Activated T-cell treated with anti-CD3 and anti-CD28 coated beads, Interleukin-2, amount 50 U/mL, for 72 hours (primary cell): ENCODE results near the gene PEAK1. TPM values are rescaled to one million over a fixed set of nuclear protein-coding genes. Genes with fewer than 3 reads are reported as not detected.

Experiments used
- ATAC-seq, 2 donors: fragments of 150-1000 bp; cut with Tn5 transposase; replicated peaks in 1 of 2; 2 replicates each; pipeline ENCODE4 v1.10.0; 2021; ENCODE audit warnings: moderate library complexity in 2 of 2, mild to moderate bottlenecking in 1 of 2
- DNase-seq, 2 donors: peaks; one replicate each; pipeline ENCODE4 v3.0.0; 2021 to 2022; ENCODE audit warnings: mixed read lengths in 1 of 2
- H3K27ac Mint-ChIP-seq: one replicate; pipeline ENCODE4 v1.8.0; 2022; ENCODE audit warnings: mild to moderate bottlenecking, moderate library complexity, mixed read lengths
- H3K27me3 Mint-ChIP-seq: one replicate; pipeline ENCODE4 v1.8.0; 2022; ENCODE audit warnings: low read depth, mixed read lengths
- H3K36me3 Mint-ChIP-seq, 2 donors: one replicate each; pipeline ENCODE4 v1.8.0; 2022; ENCODE audit warnings: mixed read lengths in 2 of 2, mild to moderate bottlenecking in 1 of 2; ENCODE audit not compliant: insufficient read depth in 2 of 2
- H3K4me1 Mint-ChIP-seq: one replicate; pipeline ENCODE4 v1.8.0; 2022; ENCODE audit warnings: low read depth, mixed read lengths
- H3K4me3 Mint-ChIP-seq, 2 donors: one replicate each; pipeline ENCODE4 v1.8.0; 2022; ENCODE audit warnings: mild to moderate bottlenecking in 2 of 2, mixed read lengths in 2 of 2, moderate library complexity in 2 of 2
- H3K9me3 Mint-ChIP-seq, 2 donors: one replicate each; pipeline ENCODE4 v1.8.0; 2022; ENCODE audit warnings: mixed read lengths in 2 of 2
- total RNA-seq, 2 donors: library from RNA; stranded (reverse); gene quantifications; one replicate each; pipeline ENCODE4 v1.2.3, GENCODE V29; 2022

Gene PEAK1
- total RNA-seq, 2 donors from 2014 or later = 33.6 to 45.7 TPM

- ATAC-seq = no peak
- H3K4me3 Mint-ChIP-seq = no peak overlapping the region
- H3K27me3 Mint-ChIP-seq = no peaks in the 10 kb centered on the region
- H3K27ac Mint-ChIP-seq = no peak overlapping the region
- no peaks in the 10 kb centered on the region for H3K9me3 Mint-ChIP-seq
- peaks cover 12% of the 10 kb centered on the region for H3K4me1 Mint-ChIP-seq
- no peaks in the 10 kb centered on the region for H3K36me3 Mint-ChIP-seq
- no peak for DNase-seq
Measured at GRCh38 chr15:77075528-77075927, 344.4 kb downstream of the PEAK1 start.

GRCh38 chr15:77074350-77074749 lies 345.6 kb downstream of the PEAK1 start:
- DNase-seq (no peak), ATAC-seq (no peak)
- H3K4me1 Mint-ChIP-seq = peaks cover 19% of the 10 kb centered on the region
- H3K36me3 Mint-ChIP-seq = no peaks in the 10 kb centered on the region
- H3K9me3 Mint-ChIP-seq = no peaks in the 10 kb centered on the region
- no peaks in the 10 kb centered on the region for H3K27me3 Mint-ChIP-seq
- H3K27ac Mint-ChIP-seq = no peak overlapping the region
- no peak overlapping the region for H3K4me3 Mint-ChIP-seq

- ATAC-seq = no peak
- Mint-ChIP-seq H3K9me3 (no peaks in the 10 kb centered on the region), H3K27ac (no peak overlapping the region), H3K27me3 (no peaks in the 10 kb centered on the region), H3K36me3 (no peaks in the 10 kb centered on the region), H3K4me1 (peaks cover 41% of the 10 kb centered on the region), H3K4me3 (peak overlapping the region; percentile 74)
- no peak for DNase-seq
Measured at GRCh38 chr15:77071305-77072223, 348.3 kb downstream of the PEAK1 start.

GRCh38 chr15:77070495-77071304 lies 349.2 kb downstream of the PEAK1 start, which contains the start of gene TSPAN3:
TSS of gene TSPAN3 (minus strand) at chr15:77071109. CDS start at chr15:77070954, 155 bp downstream.
- H3K4me1 Mint-ChIP-seq = peaks cover 41% of the 10 kb centered on the region
- H3K4me3 Mint-ChIP-seq = peak within 1 kb of the TSS; percentile 88 to 89
- H3K27ac Mint-ChIP-seq = no peak within 1 kb of the TSS
- DNase-seq (peak; percentile 94 to 96), ATAC-seq (peak; percentile 98 to 99)
- H3K36me3 Mint-ChIP-seq = peaks cover 0 to 1% of the 10 kb centered on the region in 2 donors
- no peaks in the 10 kb centered on the region for H3K9me3 Mint-ChIP-seq
- no peaks in the 10 kb centered on the region for H3K27me3 Mint-ChIP-seq

GRCh38 chr15:77070180-77070494 lies 349.8 kb downstream of the PEAK1 start:
- H3K4me1 Mint-ChIP-seq = peaks cover 42% of the 10 kb centered on the region
- peaks cover 0 to 1% of the 10 kb centered on the region in 2 donors for H3K36me3 Mint-ChIP-seq
- DNase-seq (no peak), ATAC-seq (no peak)
- peak overlapping the region; percentile 88 to 89 for H3K4me3 Mint-ChIP-seq
- no peak overlapping the region for H3K27ac Mint-ChIP-seq
- no peaks in the 10 kb centered on the region for H3K9me3 Mint-ChIP-seq
- H3K27me3 Mint-ChIP-seq = no peaks in the 10 kb centered on the region

- Mint-ChIP-seq H3K9me3 (no peaks in the 10 kb centered on the region), H3K4me1 (peaks cover 47% of the 10 kb centered on the region), H3K27ac (peak overlapping the region; percentile 82), H3K27me3 (no peaks in the 10 kb centered on the region), H3K36me3 (peaks cover 0 to 1% of the 10 kb centered on the region in 2 donors), H3K4me3 (peak overlapping the region; percentile 88 to 89)
- no peak for ATAC-seq
- no peak for DNase-seq
Measured at GRCh38 chr15:77069521-77070121, 350.3 kb downstream of the PEAK1 start.

GRCh38 chr15:77068633-77069032 lies 351.3 kb downstream of the PEAK1 start:
- DNase-seq = no peak
- no peak for ATAC-seq
- H3K4me1 Mint-ChIP-seq = peaks cover 57% of the 10 kb centered on the region
- H3K36me3 Mint-ChIP-seq = peaks cover 0 to 1% of the 10 kb centered on the region in 2 donors
- H3K4me3 Mint-ChIP-seq = no peak overlapping the region
- H3K9me3 Mint-ChIP-seq = no peaks in the 10 kb centered on the region
- H3K27me3 Mint-ChIP-seq = no peaks in the 10 kb centered on the region
- H3K27ac Mint-ChIP-seq = no peak overlapping the region

- Mint-ChIP-seq H3K27ac (no peak overlapping the region), H3K36me3 (peaks cover 0 to 1% of the 10 kb centered on the region in 2 donors), H3K4me3 (peak overlapping the region in 1 of 2 donors; percentile 5), H3K4me1 (peaks cover 64% of the 10 kb centered on the region), H3K27me3 (no peaks in the 10 kb centered on the region), H3K9me3 (no peaks in the 10 kb centered on the region)
- no peak for DNase-seq
- ATAC-seq = no peak
Measured at GRCh38 chr15:77067691-77068367, 352.1 kb downstream of the PEAK1 start.

- DNase-seq = no peak
- no peaks in the 10 kb centered on the region for H3K9me3 Mint-ChIP-seq
- H3K27ac Mint-ChIP-seq = no peak overlapping the region
- peak overlapping the region in 1 of 2 donors; percentile 0 for H3K4me3 Mint-ChIP-seq
- H3K4me1 Mint-ChIP-seq = peaks cover 68% of the 10 kb centered on the region
- no peaks in the 10 kb centered on the region for H3K27me3 Mint-ChIP-seq
- H3K36me3 Mint-ChIP-seq = peaks cover 0 to 1% of the 10 kb centered on the region in 2 donors
- no peak for ATAC-seq
Measured at GRCh38 chr15:77066971-77067690, 352.8 kb downstream of the PEAK1 start.

- H3K27ac Mint-ChIP-seq = no peak overlapping the region
- no peak overlapping the region for H3K4me3 Mint-ChIP-seq
- ATAC-seq (peak in 1 of 2 donors; percentile 66), DNase-seq (no peak)
- H3K9me3 Mint-ChIP-seq = no peaks in the 10 kb centered on the region
- H3K27me3 Mint-ChIP-seq = no peaks in the 10 kb centered on the region
- peaks cover 64% of the 10 kb centered on the region for H3K4me1 Mint-ChIP-seq
- peaks cover 0 to 1% of the 10 kb centered on the region in 2 donors for H3K36me3 Mint-ChIP-seq
Measured at GRCh38 chr15:77064539-77065308, 355.2 kb downstream of the PEAK1 start.

- Mint-ChIP-seq H3K36me3 (peaks cover 0 to 1% of the 10 kb centered on the region in 2 donors), H3K27ac (no peak overlapping the region), H3K4me3 (no peak overlapping the region), H3K9me3 (no peaks in the 10 kb centered on the region), H3K27me3 (no peaks in the 10 kb centered on the region), H3K4me1 (peaks cover 63% of the 10 kb centered on the region)
- ATAC-seq (no peak), DNase-seq (no peak)
Measured at GRCh38 chr15:77064063-77064462, 355.8 kb downstream of the PEAK1 start.
